ENCODE results near the gene GATD1.
"Not testable (repeated sequence)": the region's sequence is repeated elsewhere in the genome, so short reads cannot be mapped to it uniquely, and the experiment has no call there.

- not testable (repeated sequence) for TF ChIP-seq CTCF (tag by site-specific recombination; IDR thresholded peaks at IDR 0.05); ZNF580 (tag by site-specific recombination; IDR thresholded peaks at IDR 0.05); ZNF133 (tag by site-specific recombination; IDR thresholded peaks at IDR 0.05); SP3 (tag by site-specific recombination; IDR thresholded peaks at IDR 0.05); ELK4 (IDR thresholded peaks at IDR 0.05; ENCODE audit: borderline replicate concordance, low read depth, low read length); ZNF623 (tag by site-specific recombination; IDR thresholded peaks at IDR 0.05)
- TF ChIP-seq, protein P1, sequence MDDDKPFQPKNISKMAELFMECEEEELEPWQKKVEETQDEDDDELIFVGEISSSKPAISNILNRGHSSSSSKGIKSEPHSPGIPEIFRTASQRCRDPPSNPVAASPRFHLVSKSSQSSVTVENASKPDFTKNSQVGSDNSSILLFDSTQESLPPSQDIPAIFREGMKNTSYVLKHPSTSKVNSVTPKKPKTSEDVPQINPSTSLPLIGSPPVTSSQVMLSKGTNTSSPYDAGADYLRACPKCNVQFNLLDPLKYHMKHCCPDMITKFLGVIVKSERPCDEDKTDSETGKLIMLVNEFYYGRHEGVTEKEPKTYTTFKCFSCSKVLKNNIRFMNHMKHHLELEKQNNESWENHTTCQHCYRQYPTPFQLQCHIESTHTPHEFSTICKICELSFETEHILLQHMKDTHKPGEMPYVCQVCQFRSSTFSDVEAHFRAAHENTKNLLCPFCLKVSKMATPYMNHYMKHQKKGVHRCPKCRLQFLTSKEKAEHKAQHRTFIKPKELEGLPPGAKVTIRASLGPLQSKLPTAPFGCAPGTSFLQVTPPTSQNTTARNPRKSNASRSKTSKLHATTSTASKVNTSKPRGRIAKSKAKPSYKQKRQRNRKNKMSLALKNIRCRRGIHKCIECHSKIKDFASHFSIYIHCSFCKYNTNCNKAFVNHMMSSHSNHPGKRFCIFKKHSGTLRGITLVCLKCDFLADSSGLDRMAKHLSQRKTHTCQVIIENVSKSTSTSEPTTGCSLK (tag by site-specific recombination; IDR thresholded peaks at IDR 0.05): not testable (repeated sequence)
These were observed 39.4 kb downstream of the GATD1 start for GRCh38 chr11:737899-738298.

Data from HEK293 (cell line).